ENCODE data around the gene ROCK2.

The ROCK2 gene

GRCh38 chr2:11159574-11160170 lies 184.8 kb downstream of the ROCK2 start:
- no peak for TF ChIP-seq CTCF (IDR thresholded peaks at IDR 0.05; ENCODE audit: extremely low read depth, insufficient read depth, missing control alignments)

GRCh38 chr2:11158916-11159573 lies 185.4 kb downstream of the ROCK2 start:
- no peak for DNase-seq (ENCODE audit: low spot score)
- no peak for TF ChIP-seq CTCF (IDR thresholded peaks at IDR 0.05; ENCODE audit: extremely low read depth, insufficient read depth, missing control alignments)
- in situ Hi-C loops (cut with MboI; ENCODE audit: low pct_unique_long_range_greater_than_20kb, low sequenced_read_pairs, unreplicated experiment): no loop called here

More at GRCh38 chr2:11159574-11160170, 184.8 kb downstream of the ROCK2 start:
- in situ Hi-C loops (cut with MboI; ENCODE audit: low pct_unique_long_range_greater_than_20kb, low sequenced_read_pairs, unreplicated experiment): no loop called here
- DNase-seq (ENCODE audit: low spot score): no peak

- TF ChIP-seq CTCF (IDR thresholded peaks at IDR 0.05; ENCODE audit: extremely low read depth, insufficient read depth, missing control alignments): no peak
- in situ Hi-C loops (cut with MboI; ENCODE audit: low pct_unique_long_range_greater_than_20kb, low sequenced_read_pairs, unreplicated experiment): no loop called here
- DNase-seq (ENCODE audit: low spot score): no peak
Measured at GRCh38 chr2:11157731-11158130, 186.7 kb downstream of the ROCK2 start.

GRCh38 chr2:11157296-11157695 lies 187.1 kb downstream of the ROCK2 start:
- in situ Hi-C loops (cut with MboI; ENCODE audit: low pct_unique_long_range_greater_than_20kb, low sequenced_read_pairs, unreplicated experiment): no loop called here
- TF ChIP-seq CTCF (IDR thresholded peaks at IDR 0.05; ENCODE audit: extremely low read depth, insufficient read depth, missing control alignments): no peak
- no peak for DNase-seq (ENCODE audit: low spot score)

- in situ Hi-C loops (cut with MboI; ENCODE audit: low pct_unique_long_range_greater_than_20kb, low sequenced_read_pairs, unreplicated experiment): no loop called here
- DNase-seq (ENCODE audit: low spot score): peak; percentile 15
- no peak for TF ChIP-seq CTCF (IDR thresholded peaks at IDR 0.05; ENCODE audit: extremely low read depth, insufficient read depth, missing control alignments)
Measured at GRCh38 chr2:11156396-11157075, 187.9 kb downstream of the ROCK2 start.

- no peak for DNase-seq (ENCODE audit: low spot score)
- TF ChIP-seq CTCF (IDR thresholded peaks at IDR 0.05; ENCODE audit: extremely low read depth, insufficient read depth, missing control alignments): no peak
- in situ Hi-C loops (cut with MboI; ENCODE audit: low pct_unique_long_range_greater_than_20kb, low sequenced_read_pairs, unreplicated experiment): no loop called here
Measured at GRCh38 chr2:11155381-11156035, 188.9 kb downstream of the ROCK2 start, which contains the start of gene SLC66A3. SLC66A3 (plus strand) TSS chr2:11155467; CDS start chr2:11155547, 80 bp downstream.
